AG04449 (cell line): ENCODE measurements around the gene MYO1E.

ENCODE experiments used
- CTCF ChIA-PET: fragments of 350-600 bp; formaldehyde crosslinking; extraction: SDS; loops from one replicate; lab custom pipeline; 2021; ENCODE audit warnings: antibody characterized with exemption; lab: Yijun Ruan, JAX
- POLR2A ChIA-PET: fragments of 400-600, 350-600 bp; formaldehyde crosslinking; extraction: SDS; loops from one replicate; lab custom pipeline; 2020; ENCODE audit warnings: antibody characterized with exemption, inconsistent platforms; lab: Yijun Ruan, JAX
- DNase-seq: peaks from one replicate; pipeline ENCODE4 v3.0.0-alpha.2; 2010; ENCODE audit warnings: low read depth, low spot score
- H3K4me3 ChIP-seq: 2 replicates; pipeline ENCODE4 v1.5.1; 2011; ENCODE audit warnings: low read depth, mild to moderate bottlenecking, control low read depth, low read length
- TF ChIP-seq, protein P1 (sequence below): IDR thresholded peaks from one replicate; pipeline ENCODE4 v1.5.1; 2011; ENCODE audit warnings: mild to moderate bottlenecking, moderate library complexity, low read length, control low read depth, inconsistent platforms; ENCODE audit not compliant: insufficient read depth; ENCODE audit errors: missing control alignments

MYO1E gene

DNA sequence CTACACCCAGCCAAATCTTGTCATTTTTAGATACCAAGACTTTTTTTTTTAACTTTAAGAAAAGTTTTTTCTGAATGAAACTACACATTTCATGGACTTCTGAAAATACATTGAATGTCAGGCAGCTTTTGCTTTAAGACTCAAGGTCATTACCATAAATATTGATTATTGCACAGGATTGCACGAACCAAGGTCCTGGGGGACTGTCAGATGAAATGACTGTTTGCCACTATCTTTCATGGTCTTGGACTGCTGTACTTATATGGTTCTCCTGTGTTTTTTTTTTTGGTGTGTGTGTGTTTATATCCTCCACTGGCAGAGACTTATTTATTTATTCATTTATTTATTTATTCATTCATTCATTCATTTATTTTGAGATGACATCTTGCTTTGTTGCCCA is 6.9 kb upstream of the MYO1E start:
- ChIA-PET POLR2A (no interaction called here), CTCF (interaction anchor here (0.6 to 1.9 kb wide), 2 partner anchors 42 to 113 kb away, joined by 3 to 5 read pairs; no protein-coding TSS in a partner anchor)
- no peak overlapping the region for H3K4me3 ChIP-seq
- TF ChIP-seq, protein P1, sequence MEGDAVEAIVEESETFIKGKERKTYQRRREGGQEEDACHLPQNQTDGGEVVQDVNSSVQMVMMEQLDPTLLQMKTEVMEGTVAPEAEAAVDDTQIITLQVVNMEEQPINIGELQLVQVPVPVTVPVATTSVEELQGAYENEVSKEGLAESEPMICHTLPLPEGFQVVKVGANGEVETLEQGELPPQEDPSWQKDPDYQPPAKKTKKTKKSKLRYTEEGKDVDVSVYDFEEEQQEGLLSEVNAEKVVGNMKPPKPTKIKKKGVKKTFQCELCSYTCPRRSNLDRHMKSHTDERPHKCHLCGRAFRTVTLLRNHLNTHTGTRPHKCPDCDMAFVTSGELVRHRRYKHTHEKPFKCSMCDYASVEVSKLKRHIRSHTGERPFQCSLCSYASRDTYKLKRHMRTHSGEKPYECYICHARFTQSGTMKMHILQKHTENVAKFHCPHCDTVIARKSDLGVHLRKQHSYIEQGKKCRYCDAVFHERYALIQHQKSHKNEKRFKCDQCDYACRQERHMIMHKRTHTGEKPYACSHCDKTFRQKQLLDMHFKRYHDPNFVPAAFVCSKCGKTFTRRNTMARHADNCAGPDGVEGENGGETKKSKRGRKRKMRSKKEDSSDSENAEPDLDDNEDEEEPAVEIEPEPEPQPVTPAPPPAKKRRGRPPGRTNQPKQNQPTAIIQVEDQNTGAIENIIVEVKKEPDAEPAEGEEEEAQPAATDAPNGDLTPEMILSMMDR: no peak
- no peak for DNase-seq

DNA sequence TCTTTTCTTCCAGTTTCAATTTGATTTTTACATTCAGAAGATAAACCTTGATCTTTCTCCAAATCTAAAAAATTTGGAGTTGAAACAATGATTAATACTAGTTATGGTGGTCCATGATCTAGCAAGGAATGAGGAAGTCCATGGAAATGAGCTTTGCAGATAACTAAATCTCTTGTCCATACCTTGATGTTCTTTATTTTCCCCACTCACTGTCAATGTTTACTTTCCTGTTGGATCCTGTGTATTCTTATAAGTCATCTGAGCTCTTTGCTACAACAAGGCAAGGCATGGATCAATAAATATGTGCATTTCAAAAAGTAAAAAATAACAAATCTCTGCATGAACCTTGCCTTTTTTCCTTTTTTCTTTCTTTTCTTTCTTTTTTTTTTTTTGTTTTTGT is 6.2 kb upstream of the MYO1E start:
- POLR2A ChIA-PET: no interaction called here
- H3K4me3 ChIP-seq: no peak overlapping the region

DNA sequence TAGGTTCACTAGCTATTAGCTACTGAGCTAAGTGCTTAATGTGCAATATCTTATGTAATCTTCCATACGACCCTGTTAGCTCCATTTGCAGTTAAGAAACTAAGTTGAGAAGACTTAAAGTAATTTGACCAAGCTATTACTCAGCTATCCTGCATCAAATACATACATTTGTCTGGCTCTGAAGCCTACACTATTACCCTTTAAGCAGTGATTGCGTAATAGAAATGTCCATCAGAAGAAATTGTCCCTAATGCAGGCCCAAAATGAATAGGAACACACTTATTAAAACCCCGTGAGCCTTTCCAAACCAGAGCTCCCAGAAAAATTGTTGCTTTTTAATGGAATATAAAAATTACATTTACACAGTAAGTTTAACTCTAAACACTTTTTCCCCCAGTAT is 5.3 kb upstream of the MYO1E start:
- no peak overlapping the region for H3K4me3 ChIP-seq
- no peak for DNase-seq
- TF ChIP-seq, protein P1: no peak
- POLR2A ChIA-PET: interaction anchor here (0.7 kb wide), 1 partner anchor 161 kb away, joined by 3 read pairs; no protein-coding TSS in a partner anchor
- CTCF ChIA-PET: interaction anchor here (1.1 to 1.3 kb wide), 3 partner anchors 35 to 205 kb away, joined by 3 read pairs; no protein-coding TSS in a partner anchor

More for the DNA sequence above, 6.2 kb upstream of the MYO1E start:
- TF ChIP-seq, protein P1: no peak
- CTCF ChIA-PET: interaction anchor here (0.6 to 1.9 kb wide), 4 partner anchors 32 to 150 kb away, joined by 3 to 5 read pairs (median 3); no protein-coding TSS in a partner anchor
- no peak for DNase-seq

DNA sequence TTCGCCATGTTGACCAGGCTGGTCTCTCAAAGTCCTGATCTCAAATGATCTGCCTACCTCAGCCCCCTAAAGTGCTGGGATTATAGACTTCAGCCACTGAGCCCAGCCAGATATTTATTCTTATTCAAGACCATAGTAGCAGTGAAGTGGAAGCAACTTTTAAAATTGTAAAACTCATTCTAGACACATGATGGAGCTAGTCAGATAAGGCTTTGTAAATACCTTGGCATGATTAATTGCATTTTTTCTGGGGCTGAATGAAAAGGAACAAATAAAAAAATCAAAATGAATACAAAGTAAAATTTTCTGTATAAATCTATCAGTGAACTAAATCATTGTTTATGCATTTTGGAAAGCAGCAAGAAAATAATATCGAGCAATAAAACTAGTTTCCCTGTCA is 4.1 kb upstream of the MYO1E start:
- DNase-seq: no peak
- TF ChIP-seq, protein P1: no peak
- POLR2A ChIA-PET: no interaction called here
- CTCF ChIA-PET: interaction anchor here (0.6 to 1.3 kb wide), 3 partner anchors 11 to 399 kb away, joined by 3 to 6 read pairs (median 3); no protein-coding TSS in a partner anchor
- H3K4me3 ChIP-seq: no peak overlapping the region

DNA sequence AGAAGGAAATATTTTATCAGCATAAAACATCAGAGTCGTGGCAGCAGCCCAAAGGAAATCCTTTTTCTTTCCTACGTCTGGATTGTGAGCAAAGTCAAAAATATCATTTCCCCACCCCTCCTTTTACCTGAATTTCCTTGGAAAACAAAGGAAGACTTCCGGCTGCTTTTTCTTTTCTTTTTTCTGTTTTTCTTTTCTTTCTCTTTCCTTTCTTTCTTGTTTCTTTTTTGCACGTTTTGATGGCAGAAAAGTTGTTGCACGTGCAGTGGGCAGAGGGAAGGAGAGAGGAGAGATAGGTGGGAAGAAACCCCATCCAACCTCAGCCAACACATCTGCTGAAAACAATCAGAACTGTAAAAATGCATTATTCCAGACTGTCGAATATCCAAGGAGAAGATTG is 544 bp upstream of the MYO1E start:
- ChIA-PET CTCF (no interaction called here), POLR2A (interaction anchor here (0.6 to 1.6 kb wide), 24 partner anchors 9 to 384 kb away, joined by 3 to 14 read pairs (median 4); no protein-coding TSS in a partner anchor)
- TF ChIP-seq, protein P1: no peak
- H3K4me3 ChIP-seq: peak overlapping the region; percentile 82
- DNase-seq: no peak

DNA sequence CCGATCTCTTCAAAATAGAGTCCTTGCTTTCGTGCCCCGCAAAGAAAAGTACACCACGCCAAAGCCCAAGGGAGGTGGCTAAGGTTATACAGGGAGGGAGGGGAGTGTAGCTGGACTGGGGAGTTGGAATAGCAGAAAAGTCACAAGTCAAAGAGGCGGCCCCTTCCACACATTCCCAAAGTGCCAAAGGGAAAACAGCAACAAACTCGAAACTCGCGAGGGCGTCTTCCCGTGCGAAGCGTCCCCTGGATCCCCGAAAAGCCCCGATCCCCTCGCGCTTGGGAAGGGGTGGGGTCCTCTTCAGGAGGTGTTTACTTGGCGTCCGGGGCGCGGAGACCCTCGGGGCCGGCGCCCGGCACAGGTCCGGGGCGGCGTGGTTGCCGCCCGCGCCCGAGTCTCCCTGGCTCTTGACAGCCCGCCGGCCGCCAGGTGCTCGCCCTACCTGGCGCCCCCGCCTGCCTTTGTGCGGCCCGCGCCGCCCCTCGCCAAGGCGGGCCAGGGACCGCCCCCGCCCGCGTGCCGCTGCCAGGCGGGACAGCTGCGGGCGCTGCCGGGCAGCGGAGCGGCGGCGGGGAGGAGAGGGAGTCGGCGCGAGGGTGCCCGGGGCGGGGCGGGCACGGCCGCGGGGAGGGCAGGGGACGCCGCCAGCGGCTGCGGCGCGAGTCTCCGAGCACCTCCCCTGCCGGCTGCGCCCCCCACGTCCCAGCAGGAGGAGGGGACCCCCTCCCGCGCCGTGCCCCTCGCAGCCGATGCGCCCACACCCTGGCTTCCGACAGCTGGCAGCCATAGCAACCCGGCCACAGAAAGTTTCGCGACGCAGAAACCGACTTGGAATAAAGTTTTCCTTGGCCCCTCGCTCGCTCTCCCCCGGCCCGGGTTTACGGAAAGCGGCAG is 966 bp downstream of the MYO1E start:
- no peak for DNase-seq
- ChIA-PET CTCF (interaction anchor here (1.1 kb wide), 1 partner anchor 127 kb away, joined by 3 read pairs; no protein-coding TSS in a partner anchor), POLR2A (interaction anchor here (1.2 to 1.6 kb wide), 4 partner anchors 12 to 197 kb away, joined by 4 to 14 read pairs (median 6); no protein-coding TSS in a partner anchor)
- peak overlapping the region; percentile 82 for H3K4me3 ChIP-seq
- TF ChIP-seq, protein P1: no peak
